ENCODE data around the gene ANO3.

The ANO3 gene

GRCh38 chr11:26331911-26332571 lies at the start of gene ANO3:
Gene ANO3, plus strand, starts transcription at chr11:26332130. Its CDS starts 146 bp downstream, at chr11:26332276.
- Histone ChIP-seq H4K20me1 (ENCODE audit: control insufficient read depth, insufficient read depth, low read depth, low read length) (no peaks in the 10 kb centered on the region), H3K36me3 (ENCODE audit: control insufficient read depth, low read length) (no peaks in the 10 kb centered on the region), H3F3A (ENCODE audit: control insufficient read depth, insufficient read depth) (no peaks in the 10 kb centered on the region), H3K4me3 (ENCODE audit: low read length) (no peak within 1 kb of the TSS), H3K27ac (ENCODE audit: low read depth, low read length) (no peak within 1 kb of the TSS), H3K4me1 (ENCODE audit: control insufficient read depth, low read length) (no peaks in the 10 kb centered on the region), H3K4me2 (ENCODE audit: low read length) (peak within 1 kb of the TSS; percentile 20; the same call in 1 of the 2 replicates), H3K79me2 (ENCODE audit: control insufficient read depth, low read length) (no peaks in the 10 kb centered on the region), H3K9me2 (replicated peaks; ENCODE audit: control insufficient read depth, low read length) (no peaks in the 10 kb centered on the region), H3K9me3 (ENCODE audit: control insufficient read depth, insufficient read depth, low read length) (no peaks in the 10 kb centered on the region), H3K27me3 (ENCODE audit: control insufficient read depth, low read length) (0 out of 2 replicates have a peak, but pooled peaks cover 2% of the 10 kb centered on the region)
- TF ChIP-seq CTCF (IDR thresholded peaks at IDR 0.05; ENCODE audit: low read depth, low read length, poor library complexity, severe bottlenecking), result peak; percentile 34
- no peak for TF ChIP-seq EZH2phosphoT487 (IDR thresholded peaks at IDR 0.05; ENCODE audit: borderline replicate concordance, low read length)

GRCh38 chr11:26283852-26284408 lies 48.0 kb upstream of the ANO3 start:
- Histone ChIP-seq H4K20me1 (ENCODE audit: control insufficient read depth, insufficient read depth, low read depth, low read length) (no peaks in the 10 kb centered on the region), H3K4me3 (ENCODE audit: low read length) (no peak overlapping the region)

GRCh38 chr11:26285608-26286007 lies 46.3 kb upstream of the ANO3 start:
- no peak for TF ChIP-seq CTCF (IDR thresholded peaks at IDR 0.05; ENCODE audit: low read depth, low read length, poor library complexity, severe bottlenecking)
- no peak for TF ChIP-seq EZH2phosphoT487 (IDR thresholded peaks at IDR 0.05; ENCODE audit: borderline replicate concordance, low read length)
- Histone ChIP-seq H4K20me1 (ENCODE audit: control insufficient read depth, insufficient read depth, low read depth, low read length) (no peaks in the 10 kb centered on the region), H3F3A (ENCODE audit: control insufficient read depth, insufficient read depth) (no peaks in the 10 kb centered on the region), H3K27ac (ENCODE audit: low read depth, low read length) (no peak overlapping the region), H3K79me2 (ENCODE audit: control insufficient read depth, low read length) (no peaks in the 10 kb centered on the region), H3K36me3 (ENCODE audit: control insufficient read depth, low read length) (no peaks in the 10 kb centered on the region), H3K4me3 (ENCODE audit: low read length) (no peak overlapping the region), H3K27me3 (ENCODE audit: control insufficient read depth, low read length) (no peaks in the 10 kb centered on the region), H3K4me2 (ENCODE audit: low read length) (no peak overlapping the region), H3K9me2 (replicated peaks; ENCODE audit: control insufficient read depth, low read length) (no peaks in the 10 kb centered on the region), H3K4me1 (ENCODE audit: control insufficient read depth, low read length) (no peaks in the 10 kb centered on the region), H3K9me3 (ENCODE audit: control insufficient read depth, insufficient read depth, low read length) (no peaks in the 10 kb centered on the region)

More at GRCh38 chr11:26283852-26284408, 48.0 kb upstream of the ANO3 start:
- Histone ChIP-seq H3K27me3 (ENCODE audit: control insufficient read depth, low read length) (no peaks in the 10 kb centered on the region), H3K27ac (ENCODE audit: low read depth, low read length) (no peak overlapping the region), H3F3A (ENCODE audit: control insufficient read depth, insufficient read depth) (no peaks in the 10 kb centered on the region), H3K9me3 (ENCODE audit: control insufficient read depth, insufficient read depth, low read length) (no peaks in the 10 kb centered on the region), H3K36me3 (ENCODE audit: control insufficient read depth, low read length) (no peaks in the 10 kb centered on the region), H3K79me2 (ENCODE audit: control insufficient read depth, low read length) (no peaks in the 10 kb centered on the region), H3K4me1 (ENCODE audit: control insufficient read depth, low read length) (no peaks in the 10 kb centered on the region), H3K9me2 (replicated peaks; ENCODE audit: control insufficient read depth, low read length) (no peaks in the 10 kb centered on the region), H3K4me2 (ENCODE audit: low read length) (peak overlapping the region; percentile 29)
- TF ChIP-seq EZH2phosphoT487 (IDR thresholded peaks at IDR 0.05; ENCODE audit: borderline replicate concordance, low read length) (no peak), CTCF (IDR thresholded peaks at IDR 0.05; ENCODE audit: low read depth, low read length, poor library complexity, severe bottlenecking) (no peak)
